ENCODE results near the gene GARIN6.
"Not testable (repeated sequence)": the region's sequence is repeated elsewhere in the genome, so short reads cannot be mapped to it uniquely, and the experiment has no call there.

The GARIN6 gene

GRCh38 chr12:99647453-99647852, at the start of gene GARIN6:
TSS of gene GARIN6 (plus strand) at chr12:99647753. CDS start at chr12:99648175, 422 bp downstream.
- Mint-ChIP-seq H3K27me3 (no peaks in the 10 kb centered on the region), H3K4me3 (no peak within 1 kb of the TSS), H3K4me1 (ENCODE audit: low read depth) (no peaks in the 10 kb centered on the region), H3K9me3 (ENCODE audit: low read depth) (no peaks in the 10 kb centered on the region), H3K27ac (no peak within 1 kb of the TSS), H3K36me3 (no peaks in the 10 kb centered on the region)

GRCh38 chr12:99598785-99599184, 48.8 kb upstream of the GARIN6 start:
- Mint-ChIP-seq H3K4me3 (no peak overlapping the region), H3K4me1 (ENCODE audit: low read depth) (no peaks in the 10 kb centered on the region), H3K36me3 (no peaks in the 10 kb centered on the region), H3K9me3 (ENCODE audit: low read depth) (peaks cover 11% of the 10 kb centered on the region), H3K27me3 (no peaks in the 10 kb centered on the region), H3K27ac (no peak overlapping the region)

GRCh38 chr12:99600388-99600787, 47.2 kb upstream of the GARIN6 start:
- Mint-ChIP-seq H3K36me3 (no peaks in the 10 kb centered on the region), H3K27ac (no peak overlapping the region), H3K27me3 (no peaks in the 10 kb centered on the region), H3K4me1 (ENCODE audit: low read depth) (no peaks in the 10 kb centered on the region), H3K4me3 (no peak overlapping the region), H3K9me3 (ENCODE audit: low read depth) (peaks cover 7% of the 10 kb centered on the region)

GRCh38 chr12:99609455-99610181, 37.9 kb upstream of the GARIN6 start:
- H3K4me1 Mint-ChIP-seq (ENCODE audit: low read depth) = no peaks in the 10 kb centered on the region
- no peak overlapping the region for H3K4me3 Mint-ChIP-seq
- H3K27me3 Mint-ChIP-seq = no peaks in the 10 kb centered on the region
- H3K27ac Mint-ChIP-seq = no peak overlapping the region
- no peaks in the 10 kb centered on the region for H3K9me3 Mint-ChIP-seq (ENCODE audit: low read depth)
- H3K36me3 Mint-ChIP-seq = no peaks in the 10 kb centered on the region

- Mint-ChIP-seq H3K27ac (no peak overlapping the region), H3K4me1 (ENCODE audit: low read depth) (no peaks in the 10 kb centered on the region), H3K9me3 (ENCODE audit: low read depth) (peaks cover 8% of the 10 kb centered on the region), H3K4me3 (no peak overlapping the region), H3K27me3 (no peaks in the 10 kb centered on the region), H3K36me3 (no peaks in the 10 kb centered on the region)
Observed at GRCh38 chr12:99611117-99611516, 36.4 kb upstream of the GARIN6 start.

- Mint-ChIP-seq H3K9me3 (ENCODE audit: low read depth) (peaks cover 8% of the 10 kb centered on the region), H3K4me3 (no peak overlapping the region), H3K27ac (no peak overlapping the region), H3K36me3 (no peaks in the 10 kb centered on the region), H3K27me3 (no peaks in the 10 kb centered on the region), H3K4me1 (ENCODE audit: low read depth) (no peaks in the 10 kb centered on the region)
Observed at GRCh38 chr12:99611599-99611998, 36.0 kb upstream of the GARIN6 start.

- H3K4me1 Mint-ChIP-seq (ENCODE audit: low read depth) = no peaks in the 10 kb centered on the region
- H3K9me3 Mint-ChIP-seq (ENCODE audit: low read depth) = peaks cover 26% of the 10 kb centered on the region
- H3K27ac Mint-ChIP-seq = no peak overlapping the region
- no peak overlapping the region for H3K4me3 Mint-ChIP-seq
- H3K27me3 Mint-ChIP-seq = no peaks in the 10 kb centered on the region
- no peaks in the 10 kb centered on the region for H3K36me3 Mint-ChIP-seq
Observed at GRCh38 chr12:99618657-99619056, 28.9 kb upstream of the GARIN6 start.

GRCh38 chr12:99619389-99620158, 28.0 kb upstream of the GARIN6 start:
- Mint-ChIP-seq H3K4me1 (ENCODE audit: low read depth) (no peaks in the 10 kb centered on the region), H3K27ac (no peak overlapping the region), H3K4me3 (no peak overlapping the region), H3K27me3 (no peaks in the 10 kb centered on the region), H3K36me3 (no peaks in the 10 kb centered on the region), H3K9me3 (ENCODE audit: low read depth) (peaks cover 26% of the 10 kb centered on the region)

GRCh38 chr12:99620159-99620479, 27.4 kb upstream of the GARIN6 start:
- no peak overlapping the region for H3K27ac Mint-ChIP-seq

GRCh38 chr12:99624591-99624990, 23.0 kb upstream of the GARIN6 start:
- H3K27me3 Mint-ChIP-seq; H3K4me3 Mint-ChIP-seq; H3K27ac Mint-ChIP-seq; H3K36me3 Mint-ChIP-seq; H3K4me1 Mint-ChIP-seq (ENCODE audit: low read depth): not testable (repeated sequence)
- H3K9me3 Mint-ChIP-seq (ENCODE audit: low read depth) = peaks cover 18% of the 10 kb centered on the region

More at GRCh38 chr12:99620159-99620479, 27.4 kb upstream of the GARIN6 start:
- Mint-ChIP-seq H3K4me3 (no peak overlapping the region), H3K27me3 (no peaks in the 10 kb centered on the region), H3K36me3 (no peaks in the 10 kb centered on the region), H3K9me3 (ENCODE audit: low read depth) (peaks cover 22% of the 10 kb centered on the region), H3K4me1 (ENCODE audit: low read depth) (no peaks in the 10 kb centered on the region)

- no peak overlapping the region for H3K4me3 Mint-ChIP-seq
- H3K4me1 Mint-ChIP-seq (ENCODE audit: low read depth) = no peaks in the 10 kb centered on the region
- no peaks in the 10 kb centered on the region for H3K27me3 Mint-ChIP-seq
- no peaks in the 10 kb centered on the region for H3K36me3 Mint-ChIP-seq
- peaks cover 5% of the 10 kb centered on the region for H3K9me3 Mint-ChIP-seq (ENCODE audit: low read depth)
- no peak overlapping the region for H3K27ac Mint-ChIP-seq
Observed at GRCh38 chr12:99627459-99627858, 20.1 kb upstream of the GARIN6 start.

- Mint-ChIP-seq H3K4me3 (no peak overlapping the region), H3K36me3 (no peaks in the 10 kb centered on the region), H3K9me3 (ENCODE audit: low read depth) (no peaks in the 10 kb centered on the region), H3K27me3 (no peaks in the 10 kb centered on the region), H3K4me1 (ENCODE audit: low read depth) (no peaks in the 10 kb centered on the region), H3K27ac (no peak overlapping the region)
Observed at GRCh38 chr12:99644629-99645028, 2.9 kb upstream of the GARIN6 start.

GRCh38 chr12:99648183-99648582, 630 bp downstream of the GARIN6 start:
- no peaks in the 10 kb centered on the region for H3K27me3 Mint-ChIP-seq

GRCh38 chr12:99649551-99649950, 2.0 kb downstream of the GARIN6 start:
- no peak overlapping the region for H3K27ac Mint-ChIP-seq
- H3K9me3 Mint-ChIP-seq (ENCODE audit: low read depth) = no peaks in the 10 kb centered on the region
- no peaks in the 10 kb centered on the region for H3K27me3 Mint-ChIP-seq
- H3K36me3 Mint-ChIP-seq = no peaks in the 10 kb centered on the region
- H3K4me3 Mint-ChIP-seq = no peak overlapping the region
- H3K4me1 Mint-ChIP-seq (ENCODE audit: low read depth) = no peaks in the 10 kb centered on the region

More at GRCh38 chr12:99648183-99648582, 630 bp downstream of the GARIN6 start:
- Mint-ChIP-seq H3K9me3 (ENCODE audit: low read depth) (no peaks in the 10 kb centered on the region), H3K36me3 (no peaks in the 10 kb centered on the region), H3K4me1 (ENCODE audit: low read depth) (no peaks in the 10 kb centered on the region), H3K27ac (no peak overlapping the region), H3K4me3 (no peak overlapping the region)

GRCh38 chr12:99658671-99659349, 11.3 kb downstream of the GARIN6 start:
- H3K4me3 Mint-ChIP-seq = no peak overlapping the region
- H3K36me3 Mint-ChIP-seq = no peaks in the 10 kb centered on the region
- no peaks in the 10 kb centered on the region for H3K27me3 Mint-ChIP-seq
- H3K9me3 Mint-ChIP-seq (ENCODE audit: low read depth) = peaks cover 4% of the 10 kb centered on the region
- no peaks in the 10 kb centered on the region for H3K4me1 Mint-ChIP-seq (ENCODE audit: low read depth)
- no peak overlapping the region for H3K27ac Mint-ChIP-seq
